ENCODE data around the gene METTL23. TPM values are rescaled to one million over a fixed set of nuclear protein-coding genes. Genes with fewer than 3 reads are reported as not detected.
A peak's percentile ranks its signal among the peaks of the same experiment; 100 is the strongest.

METTL23 gene
- total RNA-seq, 1 donor from 2014 or later, result 28.2 TPM

DNA sequence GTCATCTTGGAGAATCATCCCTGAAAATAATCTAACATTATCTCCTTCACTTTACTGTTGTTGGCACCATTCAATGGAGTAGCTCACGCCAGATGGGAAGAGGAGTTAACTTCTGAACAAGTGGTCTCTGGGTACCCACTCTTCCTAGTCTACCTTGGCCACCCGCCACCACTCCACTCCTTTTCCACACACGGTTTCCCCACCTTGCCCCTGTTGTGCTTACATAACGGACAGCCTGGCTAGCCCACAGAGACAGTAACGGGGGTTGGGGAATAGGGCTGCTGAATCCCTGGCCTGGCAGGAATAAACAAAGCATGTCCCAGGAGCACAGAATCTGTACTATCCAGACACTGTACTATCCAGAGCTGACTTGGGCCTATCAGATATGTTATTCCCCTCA, 12.3 kb upstream of the METTL23 start:
- no peak for DNase-seq (ENCODE audit: low spot score, unreplicated experiment)
- no peaks in the 10 kb centered on the region for H3K27me3 Mint-ChIP-seq
- no peak overlapping the region for H3K4me3 Mint-ChIP-seq (ENCODE audit: low read depth)
- H3K36me3 Mint-ChIP-seq (ENCODE audit: insufficient read depth), result peaks cover 12% of the 10 kb centered on the region
- TF ChIP-seq CTCF (IDR thresholded peaks at IDR 0.05; ENCODE audit: unreplicated experiment), result no peak
- H3K9me3 Mint-ChIP-seq (ENCODE audit: low read depth), result no peaks in the 10 kb centered on the region
- H3K4me1 Mint-ChIP-seq (ENCODE audit: low read depth), result peaks cover 13% of the 10 kb centered on the region
- H3K27ac Mint-ChIP-seq, result no peak overlapping the region

DNA sequence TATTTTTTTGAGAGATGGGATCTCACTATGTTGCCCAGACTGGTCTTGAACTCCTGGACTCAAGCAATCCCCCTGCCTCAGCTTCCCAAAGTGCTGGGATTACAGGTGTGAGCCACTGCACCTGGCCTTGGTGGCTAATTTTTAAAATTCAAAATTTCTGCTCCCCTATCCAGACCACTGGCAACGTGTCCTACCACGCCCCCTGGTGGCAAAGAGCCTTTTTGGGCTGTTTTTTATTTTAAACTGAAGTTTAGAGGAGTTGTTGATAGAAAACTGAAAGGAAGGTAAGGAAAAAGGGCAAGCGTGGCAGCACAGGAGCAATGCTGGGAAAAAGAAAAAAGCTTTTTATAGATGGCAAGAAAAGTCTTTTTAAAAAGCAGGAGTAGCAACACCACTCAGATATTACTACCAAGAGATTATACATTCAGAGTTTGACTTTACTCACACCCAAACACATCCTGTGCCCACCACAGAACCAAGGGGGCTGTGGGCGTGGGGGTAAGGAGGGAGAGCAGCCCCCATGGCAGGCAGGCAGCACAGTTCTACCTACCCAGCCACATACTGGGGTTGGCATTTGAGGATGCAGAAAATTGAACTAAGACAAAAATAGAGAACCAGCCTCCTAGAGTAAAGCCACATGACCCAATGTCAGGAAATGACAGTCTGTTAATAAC, 11.7 kb upstream of the METTL23 start:
- H3K4me1 Mint-ChIP-seq (ENCODE audit: low read depth), result peaks cover 7% of the 10 kb centered on the region
- peak; percentile 68 for DNase-seq (ENCODE audit: low spot score, unreplicated experiment)
- no peaks in the 10 kb centered on the region for H3K27me3 Mint-ChIP-seq
- H3K36me3 Mint-ChIP-seq (ENCODE audit: insufficient read depth), result peaks cover 13% of the 10 kb centered on the region
- H3K4me3 Mint-ChIP-seq (ENCODE audit: low read depth), result no peak overlapping the region
- no peak overlapping the region for H3K27ac Mint-ChIP-seq
- H3K9me3 Mint-ChIP-seq (ENCODE audit: low read depth), result no peaks in the 10 kb centered on the region
- peak; percentile 89 for TF ChIP-seq CTCF (IDR thresholded peaks at IDR 0.05; ENCODE audit: unreplicated experiment)

GRCh38 chr17:76715496-76715830, 11.2 kb upstream of the METTL23 start:
- H3K4me3 Mint-ChIP-seq (ENCODE audit: low read depth), result no peak overlapping the region

GRCh38 chr17:76716146-76716838, 10.3 kb upstream of the METTL23 start:
- peaks cover 20% of the 10 kb centered on the region for H3K36me3 Mint-ChIP-seq (ENCODE audit: insufficient read depth)
- H3K27me3 Mint-ChIP-seq, result no peaks in the 10 kb centered on the region
- DNase-seq (ENCODE audit: low spot score, unreplicated experiment), result no peak
- no peaks in the 10 kb centered on the region for H3K9me3 Mint-ChIP-seq (ENCODE audit: low read depth)
- TF ChIP-seq CTCF (IDR thresholded peaks at IDR 0.05; ENCODE audit: unreplicated experiment), result no peak
- no peak overlapping the region for H3K27ac Mint-ChIP-seq
- peaks cover 3% of the 10 kb centered on the region for H3K4me1 Mint-ChIP-seq (ENCODE audit: low read depth)
- H3K4me3 Mint-ChIP-seq (ENCODE audit: low read depth), result no peak overlapping the region

More at GRCh38 chr17:76715496-76715830, 11.2 kb upstream of the METTL23 start:
- H3K27me3 Mint-ChIP-seq, result no peaks in the 10 kb centered on the region
- H3K9me3 Mint-ChIP-seq (ENCODE audit: low read depth), result no peaks in the 10 kb centered on the region
- peaks cover 14% of the 10 kb centered on the region for H3K36me3 Mint-ChIP-seq (ENCODE audit: insufficient read depth)
- TF ChIP-seq CTCF (IDR thresholded peaks at IDR 0.05; ENCODE audit: unreplicated experiment), result no peak
- H3K27ac Mint-ChIP-seq, result no peak overlapping the region
- no peak for DNase-seq (ENCODE audit: low spot score, unreplicated experiment)
- H3K4me1 Mint-ChIP-seq (ENCODE audit: low read depth), result peaks cover 5% of the 10 kb centered on the region

DNA sequence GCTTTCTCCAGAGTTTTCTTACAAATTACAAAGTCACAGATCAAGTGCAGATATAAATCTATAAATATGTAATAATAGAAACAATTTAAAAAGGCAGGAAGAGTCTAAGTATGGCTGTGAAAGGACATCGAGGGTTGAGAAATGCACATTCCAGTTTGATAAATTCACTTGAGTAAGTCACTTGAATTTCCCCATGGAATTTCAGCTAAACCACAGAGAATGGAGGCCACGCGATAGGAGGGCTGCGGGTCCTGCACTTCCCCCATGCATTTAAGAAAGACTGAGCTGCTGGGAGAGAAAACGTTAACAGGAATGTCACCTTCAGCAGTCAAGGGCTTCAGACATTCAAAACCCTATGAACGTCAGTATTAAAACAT, 9.8 kb upstream of the METTL23 start:
- H3K4me1 Mint-ChIP-seq (ENCODE audit: low read depth), result no peaks in the 10 kb centered on the region
- H3K27me3 Mint-ChIP-seq, result no peaks in the 10 kb centered on the region
- TF ChIP-seq CTCF (IDR thresholded peaks at IDR 0.05; ENCODE audit: unreplicated experiment), result no peak
- no peak overlapping the region for H3K27ac Mint-ChIP-seq
- H3K9me3 Mint-ChIP-seq (ENCODE audit: low read depth), result no peaks in the 10 kb centered on the region
- no peak for DNase-seq (ENCODE audit: low spot score, unreplicated experiment)
- H3K36me3 Mint-ChIP-seq (ENCODE audit: insufficient read depth), result peaks cover 25% of the 10 kb centered on the region
- no peak overlapping the region for H3K4me3 Mint-ChIP-seq (ENCODE audit: low read depth)

All from progenitor cell of endocrine pancreas (in vitro differentiated cells).